SU-DHL-6 (cell line): ENCODE results near the gene C10orf53.

Experiments used
- H2AFZ ChIP-seq: fragments of 200-600 bp; sonication (generic); 2 replicates; pipeline ENCODE4 v1.6.1; 2014; ENCODE audit warnings: low read depth, mild to moderate bottlenecking, moderate library complexity, mixed read lengths, antibody characterized with exemption, low read length; ENCODE audit not compliant: severe bottlenecking
- H3F3A ChIP-seq: fragments of 200-600 bp; shearing (Covaris generic); 2 replicates; pipeline ENCODE4 v1.6.0; 2016; ENCODE audit warnings: antibody characterized with exemption, mild to moderate bottlenecking; ENCODE audit not compliant: insufficient read depth
- H3K27ac ChIP-seq: fragments of 200-600 bp; sonication (generic); 2 replicates; pipeline ENCODE4 v1.5.1; 2016; ENCODE audit warnings: low read depth, mild to moderate bottlenecking, low read length, moderate library complexity, mixed read lengths
- H3K27me3 ChIP-seq: fragments of 200-600 bp; sonication (generic), shearing (Covaris generic); 2 replicates; pipeline ENCODE4 v1.6.0; 2014; ENCODE audit warnings: mild to moderate bottlenecking, low read length
- H3K36me3 ChIP-seq: fragments of 200-600 bp; sonication (generic); 2 replicates; pipeline ENCODE4 v1.6.1; 2014; ENCODE audit warnings: mild to moderate bottlenecking, low read length, mixed read lengths
- H3K4me2 ChIP-seq: fragments of 300-600, 200-600 bp; shearing (Covaris generic), sonication (generic); 2 replicates; pipeline ENCODE4 v1.6.0; 2014; ENCODE audit warnings: low read length, low read depth, mild to moderate bottlenecking; ENCODE audit not compliant: poor library complexity, severe bottlenecking
- H3K4me3 ChIP-seq: fragments of 200-600 bp; sonication (generic); 2 replicates; pipeline ENCODE4 v1.5.1; 2014; ENCODE audit warnings: antibody characterized with exemption, low read length, mild to moderate bottlenecking, mixed read lengths; ENCODE audit not compliant: insufficient read depth, poor library complexity, severe bottlenecking
- H3K79me2 ChIP-seq: fragments of 200-600 bp; sonication (generic); 2 replicates; pipeline ENCODE4 v1.6.1; 2014; ENCODE audit warnings: mild to moderate bottlenecking, low read length, moderate library complexity; ENCODE audit not compliant: insufficient read depth
- H3K9ac ChIP-seq: fragments of 200-600 bp; sonication (generic); 2 replicates; pipeline ENCODE4 v1.7.0; 2014; ENCODE audit warnings: mild to moderate bottlenecking, low read length
- H3K9me2 ChIP-seq: fragments of 200-600 bp; sonication (generic); replicated peaks from 2 replicates; pipeline ENCODE4 v1.6.1; 2014; ENCODE audit warnings: low read length; ENCODE audit not compliant: insufficient read depth
- H3K9me3 ChIP-seq: fragments of 200-600 bp; sonication (generic); 2 replicates; pipeline ENCODE4 v1.6.1; 2014; ENCODE audit warnings: low read length, mixed read lengths; ENCODE audit not compliant: insufficient read depth
- H4K20me1 ChIP-seq: fragments of 200-600 bp; sonication (generic); 2 replicates; pipeline ENCODE4 v1.6.1; 2014; ENCODE audit warnings: low read depth, mild to moderate bottlenecking, antibody characterized with exemption, low read length, moderate library complexity, mixed read lengths
- CTCF ChIP-seq: fragments of 200-600 bp; sonication (generic); IDR thresholded peaks from one replicate; pipeline ENCODE4 v1.5.1; 2017; ENCODE audit warnings: antibody characterized with exemption, mild to moderate bottlenecking, low read length, moderate library complexity; ENCODE audit not compliant: insufficient read depth, poor library complexity, severe bottlenecking
- EZH2phosphoT487 ChIP-seq: fragments of 200-600 bp; sonication (generic), shearing (Covaris generic); conservative IDR thresholded peaks from 2 replicates; pipeline ENCODE4 v1.6.1; 2018; ENCODE audit warnings: mild to moderate bottlenecking, antibody characterized with exemption, low read length, moderate library complexity, mixed read lengths

The C10orf53 gene

GRCh38 chr10:49649294-49649693 is 30.2 kb upstream of the C10orf53 start:
- Histone ChIP-seq H3K79me2 (no peaks in the 10 kb centered on the region), H3K4me2 (no peak overlapping the region), H3K36me3 (no peaks in the 10 kb centered on the region), H3K4me3 (no peak overlapping the region), H3K27me3 (no peaks in the 10 kb centered on the region), H2AFZ (no peak overlapping the region), H4K20me1 (no peaks in the 10 kb centered on the region), H3K9me2 (no peaks in the 10 kb centered on the region), H3F3A (no peaks in the 10 kb centered on the region), H3K9me3 (no peaks in the 10 kb centered on the region), H3K27ac (no peak overlapping the region), H3K9ac (no peak overlapping the region)
- no peak for TF ChIP-seq CTCF

- H4K20me1 ChIP-seq: no peaks in the 10 kb centered on the region
- TF ChIP-seq CTCF (no peak), EZH2phosphoT487 (no peak)
- H3K4me2 ChIP-seq: no peak overlapping the region
- H3K9me3 ChIP-seq: no peaks in the 10 kb centered on the region
- no peak overlapping the region for H3K4me3 ChIP-seq
- no peaks in the 10 kb centered on the region for H3K79me2 ChIP-seq
- H2AFZ ChIP-seq: no peak overlapping the region
- no peak overlapping the region for H3K27ac ChIP-seq
- no peak overlapping the region for H3K9ac ChIP-seq
- H3K27me3 ChIP-seq: no peaks in the 10 kb centered on the region
- no peaks in the 10 kb centered on the region for H3K36me3 ChIP-seq
- H3F3A ChIP-seq: no peaks in the 10 kb centered on the region
- H3K9me2 ChIP-seq: no peaks in the 10 kb centered on the region
These were observed 29.3 kb upstream of the C10orf53 start for GRCh38 chr10:49649936-49650723.

- H3K4me3 ChIP-seq: no peak overlapping the region
- no peaks in the 10 kb centered on the region for H3K9me3 ChIP-seq
- H3K4me2 ChIP-seq: no peak overlapping the region
- no peaks in the 10 kb centered on the region for H3K79me2 ChIP-seq
- no peak overlapping the region for H2AFZ ChIP-seq
- H3K27ac ChIP-seq: no peak overlapping the region
- no peaks in the 10 kb centered on the region for H4K20me1 ChIP-seq
- H3F3A ChIP-seq: no peaks in the 10 kb centered on the region
- TF ChIP-seq CTCF: no peak
- no peak for TF ChIP-seq EZH2phosphoT487
- H3K9ac ChIP-seq: no peak overlapping the region
- H3K9me2 ChIP-seq: no peaks in the 10 kb centered on the region
- H3K27me3 ChIP-seq: no peaks in the 10 kb centered on the region
- no peaks in the 10 kb centered on the region for H3K36me3 ChIP-seq
These were observed 28.8 kb upstream of the C10orf53 start for GRCh38 chr10:49650724-49651034.
